Middle frontal gyrus (tissue), 1 donor: ENCODE results near the gene P4HA2.

Experiments
- DNase-seq: peaks from one replicate; pipeline ENCODE4 v3.0.0-alpha.2; 2015; ENCODE audit warnings: low spot score; ENCODE audit errors: extremely low spot score

P4HA2 gene

DNA sequence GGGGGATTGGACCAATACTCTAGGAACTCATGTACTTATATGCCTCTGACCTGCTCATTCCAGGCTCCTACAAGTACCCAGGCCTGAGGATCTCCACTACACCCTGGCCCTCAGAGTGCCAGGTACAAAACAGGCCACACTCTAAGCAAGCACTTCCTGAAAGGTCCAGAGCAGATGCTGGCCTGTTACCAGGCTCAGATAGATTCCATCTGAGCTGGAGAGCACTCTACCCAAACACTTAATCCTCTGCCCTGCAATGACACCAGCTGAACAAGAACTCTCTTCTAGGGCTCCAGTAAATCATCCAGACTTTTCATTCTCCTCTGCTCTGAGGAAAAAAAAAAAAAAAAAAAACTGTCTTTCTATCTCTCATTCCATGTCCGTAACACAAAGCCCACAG, 2.9 kb downstream of the P4HA2 start:
- DNase-seq: no peak

DNA sequence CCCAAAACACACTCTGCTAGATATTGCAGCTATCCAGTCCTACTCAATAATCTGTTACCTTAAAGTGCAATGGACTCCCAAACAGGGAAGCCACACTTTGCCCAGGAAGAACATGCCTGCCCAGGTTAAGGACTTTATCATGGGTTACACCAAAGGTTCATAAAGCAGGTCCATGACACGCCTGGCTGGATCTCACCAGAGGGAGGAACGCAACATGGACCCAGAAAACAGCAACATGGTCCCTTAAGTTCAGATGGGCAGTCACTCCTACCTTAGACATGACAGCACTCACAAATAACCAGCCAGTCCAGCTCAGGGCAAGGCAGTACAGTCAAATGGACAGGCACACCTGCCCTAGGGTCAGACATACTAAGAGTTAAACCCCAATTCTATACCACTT, 3.8 kb downstream of the P4HA2 start:
- DNase-seq: no peak

DNA sequence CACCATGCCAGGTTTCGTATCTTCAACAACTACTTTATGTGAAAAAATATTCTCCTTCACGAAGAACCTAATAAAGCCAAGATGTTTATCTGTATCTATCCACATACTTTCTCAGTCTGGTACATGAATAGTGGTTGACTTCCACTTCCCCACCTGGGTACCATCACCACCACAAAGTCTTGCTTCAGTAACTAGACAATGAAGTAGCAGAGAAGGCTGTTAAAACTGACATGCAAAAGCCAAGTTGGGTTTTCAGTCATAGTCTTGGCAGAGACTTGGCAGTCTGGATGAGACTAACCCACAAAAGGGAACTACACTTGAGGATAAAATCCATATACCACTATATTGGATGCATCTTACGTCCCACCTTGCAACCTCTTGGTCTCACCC, 5.0 kb downstream of the P4HA2 start:
- DNase-seq: no peak

- no peak for DNase-seq
Observed at GRCh38 chr5:132221781-132222648, 5.6 kb downstream of the P4HA2 start.

DNA sequence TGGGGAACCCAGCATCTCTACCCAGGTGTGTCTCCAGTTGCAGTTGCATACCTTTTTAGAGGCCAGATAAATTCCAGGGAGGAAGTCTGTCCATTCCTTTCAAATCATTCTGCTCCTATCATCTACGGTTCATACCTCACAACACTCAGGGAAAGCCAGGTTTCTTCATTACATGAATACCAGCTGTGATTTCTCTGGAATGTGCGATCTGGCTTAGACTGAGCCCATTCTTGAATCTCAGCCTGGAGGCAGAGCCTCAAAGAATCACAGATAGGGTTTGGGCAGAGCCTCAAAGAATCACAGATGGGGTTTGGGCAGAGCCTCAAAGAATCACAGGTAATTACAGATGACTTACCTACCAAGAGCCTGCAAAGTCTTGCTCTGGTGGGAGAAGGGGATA, 7.2 kb downstream of the P4HA2 start:
- no peak for DNase-seq

GRCh38 chr5:132219981-132220380, 7.7 kb downstream of the P4HA2 start:
- DNase-seq: no peak

- no peak for DNase-seq
Observed at GRCh38 chr5:132219289-132219970, 8.2 kb downstream of the P4HA2 start.

DNA sequence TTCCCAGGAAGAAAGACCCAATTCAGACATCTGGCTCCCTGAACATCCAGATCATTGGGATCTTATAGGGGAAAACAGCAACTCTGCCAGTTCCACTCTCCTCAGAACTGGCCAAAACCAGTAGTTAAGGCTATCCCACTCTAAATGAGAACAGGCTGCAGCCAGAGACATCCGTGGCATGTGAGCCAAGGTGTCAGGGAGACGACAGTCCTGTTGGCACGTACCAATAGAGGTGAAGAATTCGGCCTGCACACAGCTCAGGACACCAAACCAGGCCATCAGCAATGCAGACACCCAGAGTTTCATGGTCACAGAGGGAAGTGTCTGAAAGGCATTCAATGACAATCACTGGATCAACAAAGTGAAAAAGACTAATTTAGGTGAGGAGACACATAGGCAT, 9.3 kb downstream of the P4HA2 start:
- no peak for DNase-seq

DNA sequence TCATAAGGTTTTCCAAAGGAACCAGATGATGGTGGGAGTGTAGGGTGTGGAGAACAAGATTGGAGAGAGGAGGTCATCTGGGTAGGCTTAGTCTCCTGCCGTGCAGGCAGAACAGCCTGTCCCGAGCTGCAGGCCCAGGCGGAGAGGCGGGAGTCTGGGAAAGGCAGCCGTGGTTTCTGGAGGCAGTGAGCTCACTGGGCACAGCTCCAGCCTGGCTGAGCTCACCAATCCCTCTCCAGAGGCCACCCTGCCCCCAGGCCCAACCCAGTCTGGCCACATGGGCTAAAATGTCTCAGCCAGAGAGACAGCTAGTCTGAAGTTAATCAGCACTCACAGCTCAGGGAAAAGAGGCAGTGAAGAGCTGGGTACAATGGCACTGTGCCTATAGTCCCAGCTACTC, 12.3 kb downstream of the P4HA2 start:
- peak; percentile 61 for DNase-seq

DNA sequence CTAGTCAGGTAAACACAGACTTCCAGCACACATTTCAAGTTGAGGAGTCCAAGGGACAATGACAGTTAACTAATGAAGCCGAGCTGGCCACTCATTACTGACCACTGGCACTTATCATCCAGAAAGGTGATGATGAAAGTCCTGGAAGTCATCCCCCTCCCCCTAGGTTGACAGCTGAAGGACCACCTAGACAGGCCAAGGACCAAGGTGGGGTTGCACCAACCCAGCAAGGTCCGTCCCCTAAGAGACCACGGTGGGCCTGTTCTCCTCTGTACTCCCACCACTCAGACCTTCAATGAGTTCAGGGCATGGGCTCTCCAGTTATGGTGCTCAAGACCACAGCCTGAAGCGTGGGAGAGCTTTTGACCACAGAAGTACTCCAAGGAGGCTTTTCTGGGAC, 13.2 kb downstream of the P4HA2 start:
- no peak for DNase-seq

GRCh38 chr5:132213666-132214065, 14.0 kb downstream of the P4HA2 start:
- no peak for DNase-seq

DNA sequence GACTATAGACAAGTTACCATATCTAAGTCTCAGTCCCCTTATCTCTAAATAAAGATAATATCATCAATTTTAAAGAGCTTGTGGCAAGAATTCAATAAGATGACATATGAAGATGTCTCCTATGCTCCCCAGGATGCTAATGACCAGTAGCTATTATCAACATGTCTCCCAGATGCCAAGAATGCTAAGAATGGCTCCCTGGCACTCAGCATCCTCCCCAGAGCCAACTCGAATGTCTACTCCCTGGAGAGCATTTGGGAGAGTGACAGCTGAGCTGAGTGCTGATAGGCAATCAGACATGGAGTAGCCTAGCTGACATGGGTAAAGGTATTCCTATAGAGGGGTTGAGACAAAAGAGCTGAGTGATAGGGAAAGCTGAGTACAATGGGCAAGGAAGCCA, 15.9 kb downstream of the P4HA2 start:
- DNase-seq: no peak

GRCh38 chr5:132210944-132211343, 16.7 kb downstream of the P4HA2 start:
- no peak for DNase-seq

DNA sequence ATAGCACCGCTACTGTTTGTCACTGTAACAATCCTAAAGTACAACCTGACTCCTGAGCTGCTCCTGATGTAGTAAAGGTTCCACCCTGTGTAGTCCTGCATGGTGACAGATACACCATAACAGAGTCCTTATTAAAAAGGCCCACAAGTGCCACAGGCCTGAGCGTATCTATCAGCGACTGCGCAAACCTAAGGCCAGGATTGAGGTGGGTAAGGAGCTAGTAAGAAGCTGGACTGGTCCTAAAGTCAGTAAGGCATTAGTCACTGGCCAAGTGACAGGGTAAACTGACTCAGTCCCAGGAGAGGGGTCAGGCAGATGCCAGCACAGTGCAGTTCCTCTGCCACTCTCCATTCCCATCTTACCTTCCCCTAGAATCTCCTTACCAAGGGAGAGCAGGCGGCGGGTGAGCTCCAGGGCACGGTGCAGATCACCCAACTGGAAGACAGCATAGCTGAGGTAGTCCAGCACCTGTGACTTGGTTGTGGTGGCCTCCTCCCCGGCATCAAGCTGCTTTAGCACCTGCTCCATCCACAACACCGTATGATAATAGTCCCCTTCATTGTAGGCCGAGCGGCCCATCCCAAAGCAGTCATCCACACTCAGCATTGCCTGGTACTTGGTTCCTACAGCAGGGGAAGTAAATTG, 17.6 kb downstream of the P4HA2 start:
- DNase-seq: no peak

DNA sequence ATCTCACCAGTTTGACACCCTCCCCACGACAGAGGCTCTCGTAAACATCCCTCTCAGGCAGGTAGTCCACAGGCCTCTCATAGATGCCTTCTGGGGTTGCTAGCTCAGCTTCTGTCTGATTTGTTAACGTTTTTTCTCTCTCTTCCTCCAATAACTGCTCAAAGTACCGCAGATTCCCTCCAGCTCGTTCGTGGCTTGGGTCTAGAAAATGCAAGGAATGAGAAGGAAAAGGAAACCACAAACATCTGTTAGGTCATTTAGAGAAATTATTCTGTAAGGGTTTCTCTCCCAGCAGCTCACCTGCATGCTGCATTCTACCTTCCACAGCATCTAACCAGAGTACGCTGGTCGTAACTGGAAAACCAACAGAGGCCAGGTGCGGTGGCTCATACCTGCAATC, 18.5 kb downstream of the P4HA2 start:
- DNase-seq: no peak

DNA sequence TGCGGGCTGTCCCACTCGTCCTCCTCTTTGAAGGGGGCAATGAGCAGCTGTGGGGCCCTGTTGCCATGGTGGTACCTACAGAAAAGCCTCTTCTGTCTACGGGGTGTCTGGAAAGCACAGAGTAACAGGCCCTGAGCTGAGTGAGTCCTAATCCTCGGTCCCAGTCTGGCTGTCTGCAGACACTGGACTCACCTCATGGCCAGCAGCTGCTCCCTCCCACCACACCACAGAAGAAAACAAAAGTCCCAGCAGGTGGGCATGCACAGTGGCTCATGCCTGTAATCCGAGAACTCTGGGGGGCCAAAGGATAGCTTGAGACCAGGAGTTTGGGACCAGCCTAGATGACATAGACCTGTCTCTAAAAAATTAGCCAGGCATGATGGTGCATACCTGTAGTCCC, 19.9 kb downstream of the P4HA2 start:
- no peak for DNase-seq

GRCh38 chr5:132206782-132207181, 20.9 kb downstream of the P4HA2 start:
- no peak for DNase-seq

DNA sequence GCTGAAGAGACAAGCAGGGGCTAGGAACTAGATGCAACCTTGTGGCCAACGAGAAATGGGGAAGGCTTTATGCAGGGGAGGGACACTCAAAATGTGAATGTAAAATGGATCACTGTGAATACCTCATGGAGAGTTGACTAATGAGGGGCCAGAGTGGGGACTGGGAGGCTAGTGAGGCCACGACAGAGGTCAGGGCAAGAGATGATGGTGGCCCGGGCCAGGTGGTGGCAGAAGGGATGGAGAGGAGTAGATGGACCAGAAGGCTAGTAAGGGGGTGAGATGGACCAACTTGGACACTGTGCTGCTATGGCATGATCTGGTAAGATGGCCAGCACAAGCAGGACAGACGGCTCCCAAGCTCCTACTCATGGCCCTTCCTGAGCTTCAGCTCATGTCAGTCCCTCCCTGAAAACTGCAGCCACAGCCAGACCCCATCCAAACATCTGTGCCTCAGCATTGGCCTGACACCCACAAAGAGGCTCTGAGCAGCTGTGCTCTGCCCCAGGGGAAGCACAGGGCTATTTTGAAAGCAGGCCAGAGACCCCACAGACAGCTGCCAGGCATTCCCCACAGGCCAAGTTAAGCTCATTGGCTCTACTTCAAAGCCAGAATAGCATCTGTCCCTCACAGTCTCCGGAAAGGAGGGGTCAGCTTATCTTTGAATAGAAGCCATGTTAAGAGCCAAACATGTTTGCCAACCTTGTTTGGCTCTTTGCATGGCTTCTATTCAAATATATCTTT, 22.1 kb downstream of the P4HA2 start:
- no peak for DNase-seq

DNA sequence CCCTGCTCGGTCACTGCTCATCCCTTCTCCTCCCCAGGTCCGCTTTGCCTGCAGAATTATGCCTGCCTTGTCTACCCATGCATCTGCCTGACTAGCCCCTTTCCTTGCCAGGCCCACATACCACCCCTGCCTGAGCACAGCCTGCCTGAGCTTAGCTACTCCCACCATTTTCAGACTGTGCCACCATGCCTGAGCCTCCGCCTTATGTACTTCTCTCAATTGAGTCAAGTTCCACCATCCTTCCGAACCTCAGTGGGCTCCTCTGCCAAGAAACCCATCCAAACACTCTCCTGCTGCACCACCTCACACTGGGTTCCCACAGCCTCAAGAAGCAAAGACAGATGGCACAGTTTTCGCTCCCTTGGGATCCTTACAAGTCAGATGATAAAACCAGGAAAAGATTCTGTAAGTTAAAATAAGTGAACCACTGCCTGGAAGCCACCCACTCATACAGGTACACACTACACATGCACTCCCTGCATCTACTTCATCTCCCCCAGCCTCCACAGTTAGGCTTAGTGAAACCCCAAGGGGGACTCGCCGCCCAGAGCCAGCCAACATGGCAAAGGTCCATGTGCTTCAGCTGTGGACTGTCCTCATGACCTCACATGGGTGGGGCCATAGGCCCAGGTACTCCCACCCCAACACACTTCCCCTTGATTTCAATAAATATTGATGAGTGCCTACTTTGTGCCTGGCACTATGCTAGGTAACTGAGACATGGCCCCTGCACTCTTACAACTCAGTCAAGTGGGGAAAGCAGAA, 23.1 kb downstream of the P4HA2 start:
- peak; percentile 39 for DNase-seq

DNA sequence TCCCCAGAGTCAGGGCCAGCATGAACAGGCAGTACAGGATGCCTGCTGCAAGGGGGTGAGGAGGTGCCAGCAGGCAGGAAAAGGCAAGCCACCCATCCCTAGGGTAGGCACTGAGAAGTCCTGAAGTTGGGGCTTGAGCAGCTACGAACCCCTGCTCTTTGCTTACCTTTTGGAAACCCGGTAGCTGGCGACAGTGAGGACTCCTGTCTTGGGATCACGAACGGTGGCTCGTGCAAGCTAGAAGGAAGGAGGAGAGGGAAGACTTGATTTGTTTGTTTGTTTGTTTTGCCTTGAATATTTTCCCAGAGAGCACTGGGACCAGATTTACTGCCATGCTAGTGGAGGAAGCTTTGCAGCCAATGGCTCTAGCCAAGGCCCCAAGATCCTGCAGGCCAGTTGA, 23.7 kb downstream of the P4HA2 start:
- DNase-seq: no peak

GRCh38 chr5:132203464-132203818, 24.2 kb downstream of the P4HA2 start:
- no peak for DNase-seq
